T-helper 9 cell (primary cell): ENCODE measurements around the gene ZFYVE27.

ENCODE experiments used
- DNase-seq: peaks from one replicate; pipeline ENCODE4 v3.0.0-alpha.2; 2020

ZFYVE27 gene

DNA sequence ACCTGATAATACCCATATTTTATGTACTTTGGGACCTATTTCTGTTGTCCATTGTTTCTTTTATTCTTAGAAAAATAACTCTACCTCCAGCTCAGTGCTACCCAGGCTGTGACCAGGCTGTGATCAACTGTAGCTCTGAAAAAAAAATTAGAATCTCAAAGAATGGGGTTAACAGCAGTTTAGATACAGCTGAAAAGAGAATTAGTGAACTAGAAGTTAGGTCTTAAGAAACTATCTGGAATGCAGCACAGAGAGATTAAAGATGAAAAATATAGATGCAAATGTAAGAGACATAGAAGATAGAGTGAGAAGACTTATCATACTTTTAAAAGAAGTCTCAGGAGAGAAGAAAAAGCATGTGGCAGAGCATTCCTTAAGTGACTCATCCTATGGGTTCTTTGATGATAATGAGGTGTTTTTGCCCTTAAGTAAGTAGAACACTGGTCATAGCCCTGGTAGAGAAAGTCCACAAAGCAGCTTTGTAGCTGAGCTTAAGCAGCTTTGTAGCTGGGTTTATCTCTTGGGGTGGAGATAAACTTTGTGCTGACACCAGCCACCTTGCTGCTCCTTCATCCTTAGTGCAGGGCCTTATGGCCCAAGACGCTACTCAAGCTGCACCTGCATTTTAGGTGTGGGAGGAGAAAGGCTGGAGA is 62.2 kb downstream of the ZFYVE27 start:
- no peak for DNase-seq

DNA sequence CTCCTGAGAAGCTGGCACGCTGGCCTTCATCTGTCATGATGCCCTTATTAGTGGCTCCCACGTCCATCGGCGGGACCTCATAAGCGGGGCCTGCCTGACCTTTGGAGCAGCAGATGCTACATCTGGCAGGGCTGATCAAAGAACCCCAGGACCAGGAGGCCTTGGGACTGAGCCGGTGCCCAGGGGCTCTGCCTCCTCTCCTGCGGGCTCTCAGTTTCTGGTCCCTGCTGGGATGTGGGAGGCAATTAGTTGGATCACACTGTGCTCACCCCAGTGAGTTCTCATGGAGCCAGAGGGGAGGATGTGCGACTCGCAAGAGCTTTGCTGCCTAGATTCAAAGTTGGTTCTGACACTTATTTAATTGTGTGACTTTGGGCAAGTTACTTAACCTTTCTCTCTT is 63.5 kb downstream of the ZFYVE27 start:
- no peak for DNase-seq

DNA sequence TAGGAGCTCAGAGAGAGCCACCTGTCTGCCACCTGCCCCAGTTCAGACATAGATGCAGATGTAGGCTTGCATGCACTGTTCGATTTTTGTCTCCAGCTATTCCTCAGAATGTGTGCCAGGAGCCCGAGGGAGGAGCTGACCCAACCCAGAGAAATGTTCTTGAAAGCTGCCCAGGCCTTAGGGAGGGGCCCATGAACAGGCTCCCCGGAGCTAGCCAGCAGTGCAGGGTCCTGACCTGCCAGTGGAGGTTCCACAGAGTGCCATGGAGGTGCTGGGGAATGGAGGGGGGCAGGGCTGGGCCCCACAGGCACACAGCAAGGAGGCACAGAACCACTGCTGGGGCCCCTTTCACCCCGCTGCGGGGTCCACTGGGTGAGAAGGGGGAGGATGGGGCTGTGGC is 64.5 kb downstream of the ZFYVE27 start:
- no peak for DNase-seq

DNA sequence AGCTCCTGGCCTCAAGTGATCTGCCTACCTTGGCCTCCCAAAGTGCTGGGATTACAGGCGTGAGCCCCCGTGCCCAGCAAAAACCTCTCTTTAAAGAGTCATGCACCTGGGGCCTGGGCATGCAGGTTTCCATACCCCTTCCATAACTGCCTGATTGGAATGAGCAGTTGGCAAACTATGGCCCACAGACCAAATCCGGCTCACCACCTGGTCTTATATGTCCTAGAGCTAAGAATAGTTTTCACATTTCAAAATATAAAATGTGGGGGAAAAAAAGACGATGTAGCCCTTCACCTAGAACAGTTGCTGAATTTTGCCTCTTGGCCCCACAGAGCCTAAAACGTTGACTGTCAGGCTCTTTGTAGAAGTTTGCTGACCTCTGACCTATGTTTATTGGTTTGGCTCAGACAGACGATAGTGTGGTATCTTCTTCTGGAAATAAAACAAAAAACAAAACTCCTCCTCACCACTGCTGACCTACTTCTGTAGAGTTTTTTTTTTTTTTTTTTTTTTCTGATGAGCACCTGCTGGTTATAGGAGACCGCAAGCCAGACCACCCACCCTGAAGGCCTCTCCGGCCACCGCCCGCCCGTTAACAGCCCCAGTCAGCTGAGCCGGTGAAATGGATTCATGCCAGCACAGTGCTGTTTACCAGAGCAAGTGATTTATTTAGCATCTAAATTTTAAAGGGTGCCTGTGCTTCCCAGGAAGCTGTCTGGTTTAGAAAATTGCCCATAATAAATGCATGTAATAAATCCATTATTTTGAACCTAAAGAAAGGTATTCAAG is 68.4 kb downstream of the ZFYVE27 start:
- DNase-seq, result no peak

DNA sequence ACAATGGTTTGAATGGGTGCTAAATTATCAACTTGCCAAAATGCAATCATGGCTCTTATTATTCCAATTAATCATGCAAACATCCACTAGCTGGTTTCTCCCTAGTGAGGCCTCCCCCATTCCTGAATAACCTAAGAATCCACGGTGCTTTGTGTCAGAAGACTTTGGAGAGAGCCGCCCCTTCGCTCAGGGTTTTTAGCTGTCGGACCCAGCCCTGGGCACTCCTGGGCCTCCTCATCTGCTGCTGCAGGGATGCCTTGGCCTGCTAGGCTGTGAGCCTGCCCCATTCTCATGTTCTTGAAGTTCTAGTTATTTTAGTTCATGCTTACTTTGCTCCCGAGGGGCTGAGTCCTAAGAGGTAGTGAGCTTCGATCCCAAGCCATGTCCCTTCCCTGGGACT is 69.0 kb downstream of the ZFYVE27 start:
- DNase-seq, result no peak

DNA sequence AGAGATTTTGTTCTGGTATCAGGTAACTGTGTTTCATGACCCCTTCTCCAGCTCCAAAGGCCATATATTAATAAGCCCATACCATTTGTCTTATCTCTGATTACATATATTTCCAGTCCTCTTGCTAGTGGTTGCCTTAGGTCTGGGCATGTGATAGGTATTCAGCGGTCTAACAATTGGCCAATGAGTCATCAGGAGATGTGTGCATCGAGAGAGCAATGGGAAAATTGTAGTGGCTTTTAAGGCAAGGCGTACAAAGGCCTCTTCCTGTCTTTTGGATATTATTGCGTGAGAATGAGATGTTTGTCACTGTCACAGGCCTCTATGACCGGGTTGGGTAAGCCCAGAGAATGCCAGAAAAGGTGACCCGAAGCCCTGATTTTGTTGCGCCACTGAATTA is 73.5 kb downstream of the ZFYVE27 start:
- DNase-seq, result no peak
